Calu3 (cell line): ENCODE measurements around the gene ATP2B1. TPM values are rescaled to one million over a fixed set of nuclear protein-coding genes. Genes with fewer than 3 reads are reported as not detected.

Experiments used
- BruUV-seq: library from RNA; stranded (reverse); fragments of 400-500 nt; replicated peaks from 2 replicates; lab custom pipeline; 2021; lab: Mats Ljungman, UMichigan
- CTCF ChIA-PET: fragments of 300-600 bp; sonication (Branson Sonifier 250); formaldehyde crosslinking; loops from one replicate; lab custom pipeline; 2022; ENCODE audit warnings: antibody characterized with exemption; lab: Charles Lee
- DNase-seq: peaks from one replicate; pipeline ENCODE4 v3.0.0; 2022
- H3K27ac Mint-ChIP-seq: one replicate; pipeline ENCODE4 v1.8.0; 2022; ENCODE audit warnings: mixed read lengths; ENCODE audit not compliant: unreplicated experiment
- H3K27me3 Mint-ChIP-seq: one replicate; pipeline ENCODE4 v1.8.0; 2022; ENCODE audit warnings: mixed read lengths; ENCODE audit not compliant: unreplicated experiment
- H3K36me3 Mint-ChIP-seq: one replicate; pipeline ENCODE4 v1.8.0; 2022; ENCODE audit warnings: mild to moderate bottlenecking, moderate library complexity, mixed read lengths; ENCODE audit not compliant: insufficient read depth, unreplicated experiment
- H3K4me1 Mint-ChIP-seq: one replicate; pipeline ENCODE4 v1.8.0; 2022; ENCODE audit warnings: mild to moderate bottlenecking, low read depth, mixed read lengths; ENCODE audit not compliant: unreplicated experiment
- H3K4me3 Mint-ChIP-seq: one replicate; pipeline ENCODE4 v1.8.0; 2022; ENCODE audit warnings: mild to moderate bottlenecking, low read depth, moderate library complexity, mixed read lengths; ENCODE audit not compliant: unreplicated experiment
- H3K9me3 Mint-ChIP-seq: one replicate; pipeline ENCODE4 v1.8.0; 2022; ENCODE audit warnings: low read depth, mixed read lengths; ENCODE audit not compliant: unreplicated experiment
- CTCF ChIP-seq: fragments of 200-600 bp; IDR thresholded peaks from one replicate; pipeline ENCODE4 v1.8.0; 2022; ENCODE audit warnings: antibody characterized with exemption; ENCODE audit not compliant: unreplicated experiment
- intact Hi-C: fragments of 100-400 bp; cut with micrococcal nuclease; formaldehyde crosslinking; loops from one replicate; pipeline ENCODE4 v1.10.0; 2022; ENCODE audit not compliant: unreplicated experiment
- total RNA-seq: library from RNA; stranded (reverse); gene quantifications from 2 replicates; pipeline ENCODE4 v1.2.3, GENCODE V29; 2022

Gene ATP2B1
- total RNA-seq, 1 experiment from 2014 or later, result 73.6 TPM

GRCh38 chr12:89544681-89545184 is 163.9 kb downstream of the ATP2B1 start:
- H3K4me3 Mint-ChIP-seq, result no peak overlapping the region
- H3K36me3 Mint-ChIP-seq, result no peaks in the 10 kb centered on the region
- CTCF ChIA-PET, result interaction anchor here (0.9 to 1.8 kb wide), 2 partner anchors 14 to 1365 kb away, joined by 3 to 5 read pairs; no protein-coding TSS in a partner anchor
- no peaks in the 10 kb centered on the region for H3K27me3 Mint-ChIP-seq
- no peak for TF ChIP-seq CTCF
- no peak overlapping the region for H3K27ac Mint-ChIP-seq
- peak; percentile 27 for DNase-seq
- H3K4me1 Mint-ChIP-seq, result peaks cover 26% of the 10 kb centered on the region
- H3K9me3 Mint-ChIP-seq, result no peaks in the 10 kb centered on the region
- intact Hi-C loops, result loop anchor here (5.0 to 10.0 kb wide), 5 partner anchors 148 to 1310 kb away; no protein-coding TSS in a partner anchor
- BruUV-seq, result no TSS peak

GRCh38 chr12:89544022-89544421 is 164.6 kb downstream of the ATP2B1 start:
- no TSS peak for BruUV-seq
- TF ChIP-seq CTCF, result no peak
- CTCF ChIA-PET, result interaction anchor here (0.9 to 1.8 kb wide), 3 partner anchors 70 to 1365 kb away, joined by 3 to 5 read pairs (median 3); partner anchors contain the start of gene ATP2B1
- no peak overlapping the region for H3K4me3 Mint-ChIP-seq
- no peaks in the 10 kb centered on the region for H3K36me3 Mint-ChIP-seq
- H3K4me1 Mint-ChIP-seq, result peaks cover 26% of the 10 kb centered on the region
- intact Hi-C loops, result loop anchor here (5.0 to 10.0 kb wide), 4 partner anchors 158 to 1311 kb away; no protein-coding TSS in a partner anchor
- no peak overlapping the region for H3K27ac Mint-ChIP-seq
- no peaks in the 10 kb centered on the region for H3K9me3 Mint-ChIP-seq
- DNase-seq, result no peak
- H3K27me3 Mint-ChIP-seq, result no peaks in the 10 kb centered on the region

- peak; percentile 94 for TF ChIP-seq CTCF
- CTCF ChIA-PET, result interaction anchor here (0.9 to 1.8 kb wide), 3 partner anchors 69 to 1366 kb away, joined by 3 to 5 read pairs (median 3); partner anchors contain the start of gene ATP2B1
- Mint-ChIP-seq H3K36me3 (no peaks in the 10 kb centered on the region), H3K4me1 (peaks cover 26% of the 10 kb centered on the region), H3K27me3 (no peaks in the 10 kb centered on the region), H3K27ac (peak overlapping the region; percentile 14), H3K9me3 (no peaks in the 10 kb centered on the region), H3K4me3 (no peak overlapping the region)
- DNase-seq, result peak; percentile 84
- BruUV-seq, result no TSS peak
- intact Hi-C loops, result loop anchor here (1.0 to 10.0 kb wide), 6 partner anchors 159 to 1398 kb away; no protein-coding TSS in a partner anchor
Observed at GRCh38 chr12:89542912-89543592, 165.6 kb downstream of the ATP2B1 start.

- no TSS peak for BruUV-seq
- Mint-ChIP-seq H3K4me3 (no peak overlapping the region), H3K4me1 (peaks cover 32% of the 10 kb centered on the region), H3K9me3 (no peaks in the 10 kb centered on the region), H3K27ac (peak overlapping the region; percentile 14), H3K36me3 (no peaks in the 10 kb centered on the region), H3K27me3 (no peaks in the 10 kb centered on the region)
- TF ChIP-seq CTCF, result no peak
- DNase-seq, result no peak
- CTCF ChIA-PET, result no interaction called here
- intact Hi-C loops, result loop anchor here (5.0 to 10.0 kb wide), 4 partner anchors 160 to 1313 kb away; no protein-coding TSS in a partner anchor
Observed at GRCh38 chr12:89542236-89542635, 166.4 kb downstream of the ATP2B1 start.
